WERI-Rb-1 (cell line): ENCODE measurements around the gene NDUFA5.

Experiments
- DNase-seq: peaks from one replicate; pipeline ENCODE4 v3.0.0-alpha.2; 2020
- H3K27ac ChIP-seq: fragments of 250-450 bp; sonication (Bioruptor Pico); 2 replicates; pipeline ENCODE4 v1.5.1; 2020; ENCODE audit warnings: mild to moderate bottlenecking, moderate library complexity
- H3K27me3 ChIP-seq: fragments of 250-450 bp; sonication (Bioruptor Pico); 2 replicates; pipeline ENCODE4 v1.5.1; 2021; ENCODE audit warnings: mild to moderate bottlenecking, low read depth, moderate library complexity; ENCODE audit not compliant: insufficient read depth, severe bottlenecking
- H3K36me3 ChIP-seq: fragments of 250-450 bp; sonication (Bioruptor Pico); 2 replicates; pipeline ENCODE4 v1.5.1; 2020; ENCODE audit warnings: mild to moderate bottlenecking, moderate library complexity
- H3K4me3 ChIP-seq: 2 replicates; pipeline ENCODE4 v1.5.1; 2011; ENCODE audit warnings: low read depth, mild to moderate bottlenecking, control low read depth, low read length
- H3K9me3 ChIP-seq: fragments of 250-450 bp; sonication (Bioruptor Pico); 2 replicates; pipeline ENCODE4 v1.5.1; 2021; ENCODE audit warnings: mild to moderate bottlenecking, moderate library complexity; ENCODE audit not compliant: severe bottlenecking
- CTCF ChIP-seq: IDR thresholded peaks from 2 replicates; pipeline ENCODE4 v1.5.1; 2011; ENCODE audit warnings: low read depth, mild to moderate bottlenecking, control low read depth, inconsistent platforms, low read length

Gene NDUFA5

DNA sequence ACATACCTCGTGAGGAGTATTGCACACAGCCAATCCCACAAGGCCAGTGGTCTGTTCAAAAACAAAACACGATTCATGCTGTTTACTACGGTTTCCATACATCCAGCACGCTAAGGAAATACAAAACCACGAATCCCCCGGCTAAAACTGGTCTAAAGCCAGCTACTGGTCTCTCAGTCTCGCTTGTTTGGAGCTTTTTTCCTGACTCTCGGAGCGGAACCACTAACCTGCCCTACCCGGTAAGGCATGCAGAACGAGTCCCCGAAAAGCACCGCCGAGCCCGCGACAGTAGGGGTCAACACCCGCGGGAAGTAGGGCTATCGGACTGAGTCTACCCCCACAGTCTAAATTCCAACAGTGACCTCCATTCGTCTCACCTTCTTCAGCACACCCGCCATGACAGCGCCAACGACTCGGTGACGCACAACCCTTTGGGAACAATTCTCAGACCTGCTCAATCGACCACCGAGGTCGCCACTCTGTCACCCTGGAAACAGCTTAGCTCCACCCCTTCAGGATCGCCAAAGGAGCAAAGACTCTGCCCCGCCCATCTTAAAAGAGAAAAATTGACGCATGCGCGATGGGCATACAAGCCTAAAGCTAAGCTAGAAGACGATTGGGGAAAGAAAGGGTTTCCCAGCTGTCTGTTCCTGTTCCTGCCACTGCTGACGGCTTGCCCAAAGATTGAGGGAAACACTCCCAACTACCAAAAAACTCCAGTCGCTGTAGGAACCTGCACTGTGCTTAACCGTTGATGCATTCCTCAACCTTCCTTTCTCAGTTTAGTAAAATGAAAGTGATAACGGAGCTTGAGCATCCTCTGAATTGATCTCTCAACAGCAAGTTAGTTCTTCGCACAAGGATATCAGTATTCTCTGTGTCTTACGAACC, at the start of gene NDUFA5:
Gene NDUFA5 (minus strand): TSS at position 421 of the 891 bp plus-strand sequence. CDS start 23 bp downstream, at position 398.
- Histone ChIP-seq H3K27me3 (no peaks in the 10 kb centered on the region), H3K27ac (peak within 1 kb of the TSS; percentile 87), H3K4me3 (peak within 1 kb of the TSS; percentile 89), H3K9me3 (no peaks in the 10 kb centered on the region), H3K36me3 (peaks cover 35% of the 10 kb centered on the region)
- DNase-seq = peak; percentile 98
- no peak for TF ChIP-seq CTCF

DNA sequence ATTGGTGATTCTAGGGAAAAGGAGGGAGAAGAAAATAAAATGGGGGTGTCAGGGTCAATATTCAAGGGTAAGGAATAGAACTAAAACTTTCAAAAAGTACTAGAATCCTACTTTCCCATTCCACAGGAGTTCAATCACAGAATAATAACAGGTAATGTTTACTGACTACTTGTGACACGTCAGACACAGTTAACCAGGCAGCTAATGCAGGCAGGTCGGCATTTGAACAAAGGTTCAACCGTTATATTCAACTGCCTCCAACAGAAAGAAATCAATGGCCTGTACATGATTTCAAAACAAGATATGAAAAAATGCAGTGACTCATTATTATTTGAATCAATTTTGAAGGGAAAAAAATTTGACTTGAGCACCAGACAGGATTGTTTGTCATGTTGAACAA, 47.1 kb upstream of the NDUFA5 start:
- no peak for DNase-seq
- Histone ChIP-seq H3K27me3 (no peaks in the 10 kb centered on the region), H3K4me3 (no peak overlapping the region), H3K27ac (no peak overlapping the region), H3K36me3 (no peaks in the 10 kb centered on the region), H3K9me3 (no peaks in the 10 kb centered on the region)
- no peak for TF ChIP-seq CTCF

GRCh38 chr7:123602648-123603047, 45.0 kb upstream of the NDUFA5 start:
- no peaks in the 10 kb centered on the region for H3K36me3 ChIP-seq
- no peaks in the 10 kb centered on the region for H3K27me3 ChIP-seq
- no peak overlapping the region for H3K27ac ChIP-seq
- no peak for TF ChIP-seq CTCF
- no peak for DNase-seq
- no peak overlapping the region for H3K4me3 ChIP-seq
- no peaks in the 10 kb centered on the region for H3K9me3 ChIP-seq

DNA sequence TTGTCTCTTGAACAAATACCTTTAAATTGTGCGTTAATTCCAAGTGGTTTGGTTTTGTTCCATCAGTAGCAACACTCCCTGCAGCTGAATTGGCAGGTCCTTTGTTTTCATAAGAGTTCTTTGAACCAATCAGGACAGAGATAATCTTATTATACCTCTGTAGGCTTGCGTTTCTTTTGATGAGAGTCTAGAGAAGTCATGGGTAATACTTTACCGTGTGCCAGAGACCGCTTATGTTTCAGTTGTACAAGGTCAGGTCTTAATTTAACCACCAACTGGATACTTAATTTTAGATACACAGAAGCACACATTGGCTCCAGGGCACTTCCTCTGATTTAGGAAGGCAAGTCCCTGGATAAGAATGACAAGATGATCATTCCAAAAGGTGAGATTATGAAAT, 43.9 kb upstream of the NDUFA5 start, which contains the start of gene ASB15:
Gene ASB15 (plus strand): TSS at position 292 of the 400 bp plus-strand sequence. CDS start 12,682 bp downstream, outside the sequence.
- Histone ChIP-seq H3K9me3 (no peaks in the 10 kb centered on the region), H3K27me3 (no peaks in the 10 kb centered on the region), H3K36me3 (no peaks in the 10 kb centered on the region), H3K4me3 (no peak within 1 kb of the TSS), H3K27ac (no peak within 1 kb of the TSS)
- TF ChIP-seq CTCF = no peak
- no peak for DNase-seq

- H3K27ac ChIP-seq = no peak overlapping the region
- H3K9me3 ChIP-seq = no peaks in the 10 kb centered on the region
- H3K36me3 ChIP-seq = no peaks in the 10 kb centered on the region
- H3K4me3 ChIP-seq = no peak overlapping the region
- no peaks in the 10 kb centered on the region for H3K27me3 ChIP-seq
- no peak for DNase-seq
- TF ChIP-seq CTCF = no peak
These were observed 43.3 kb upstream of the NDUFA5 start for GRCh38 chr7:123600876-123601275.
